GM23338 (cell line): ENCODE measurements around the gene ZNF823.

Source experiments
- CREB1 ChIP-seq: fragments of 250-450 bp; sonication (Bioruptor Pico); IDR thresholded peaks from 2 replicates; pipeline ENCODE4 v1.5.0; 2020; ENCODE audit warnings: low read depth, mild to moderate bottlenecking, moderate library complexity
- EZH2 ChIP-seq: fragments of 200-600 bp; sonication (generic); IDR thresholded peaks from one replicate; pipeline ENCODE4 v1.8.0; 2017; ENCODE audit warnings: antibody characterized with exemption, mild to moderate bottlenecking, low read depth; ENCODE audit not compliant: unreplicated experiment
- JUNB ChIP-seq: IDR thresholded peaks from one replicate; pipeline ENCODE4 v1.6.1; 2016; ENCODE audit warnings: antibody characterized with exemption; ENCODE audit not compliant: unreplicated experiment
- STAT1 ChIP-seq: IDR thresholded peaks from one replicate; pipeline ENCODE4 v1.6.1; 2016; ENCODE audit warnings: antibody characterized with exemption; ENCODE audit not compliant: unreplicated experiment
- TF ChIP-seq, protein P1 (sequence below), 2 experiments: fragments of 200-600 bp in 1 of 2; sonication (generic) in 1 of 2; conservative IDR thresholded peaks; 2 replicates each; pipeline versions ENCODE4 v1.5.1 to v1.6.1; 2016 to 2017; ENCODE audit warnings: antibody characterized with exemption in 2 of 2, low read depth in 2 of 2, mild to moderate bottlenecking in 2 of 2, moderate library complexity in 1 of 2

DNA sequence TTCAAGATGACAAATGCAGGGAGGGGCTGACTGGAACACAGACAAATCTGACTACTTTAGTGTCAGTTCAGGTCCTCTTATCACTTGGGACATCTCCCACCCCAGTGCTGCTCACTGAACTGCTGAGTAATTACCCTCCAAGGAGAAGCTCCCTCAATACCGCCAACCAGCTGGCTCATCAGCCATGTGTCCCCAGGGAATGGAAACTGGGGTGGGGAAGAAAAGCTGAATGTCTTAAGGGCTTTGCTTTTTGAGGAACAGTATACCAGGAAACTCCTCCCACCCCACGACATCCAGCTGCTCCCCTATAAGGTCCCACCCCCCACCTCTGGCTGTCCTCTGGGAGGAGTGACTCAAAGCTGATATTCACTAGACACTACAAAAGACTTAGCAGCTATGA lies 2.0 kb downstream of the ZNF823 start:
- TF ChIP-seq, protein P1, sequence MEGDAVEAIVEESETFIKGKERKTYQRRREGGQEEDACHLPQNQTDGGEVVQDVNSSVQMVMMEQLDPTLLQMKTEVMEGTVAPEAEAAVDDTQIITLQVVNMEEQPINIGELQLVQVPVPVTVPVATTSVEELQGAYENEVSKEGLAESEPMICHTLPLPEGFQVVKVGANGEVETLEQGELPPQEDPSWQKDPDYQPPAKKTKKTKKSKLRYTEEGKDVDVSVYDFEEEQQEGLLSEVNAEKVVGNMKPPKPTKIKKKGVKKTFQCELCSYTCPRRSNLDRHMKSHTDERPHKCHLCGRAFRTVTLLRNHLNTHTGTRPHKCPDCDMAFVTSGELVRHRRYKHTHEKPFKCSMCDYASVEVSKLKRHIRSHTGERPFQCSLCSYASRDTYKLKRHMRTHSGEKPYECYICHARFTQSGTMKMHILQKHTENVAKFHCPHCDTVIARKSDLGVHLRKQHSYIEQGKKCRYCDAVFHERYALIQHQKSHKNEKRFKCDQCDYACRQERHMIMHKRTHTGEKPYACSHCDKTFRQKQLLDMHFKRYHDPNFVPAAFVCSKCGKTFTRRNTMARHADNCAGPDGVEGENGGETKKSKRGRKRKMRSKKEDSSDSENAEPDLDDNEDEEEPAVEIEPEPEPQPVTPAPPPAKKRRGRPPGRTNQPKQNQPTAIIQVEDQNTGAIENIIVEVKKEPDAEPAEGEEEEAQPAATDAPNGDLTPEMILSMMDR (conservative IDR thresholded peaks at IDR 0.05; ENCODE audit: low read depth in 2 of 2): no peak
- TF ChIP-seq STAT1 (no peak), JUNB (no peak), CREB1 (CRISPR knock-in tag) (no peak), EZH2 (no peak)
